ENCODE measurements around the gene IBTK.

Gene IBTK

DNA sequence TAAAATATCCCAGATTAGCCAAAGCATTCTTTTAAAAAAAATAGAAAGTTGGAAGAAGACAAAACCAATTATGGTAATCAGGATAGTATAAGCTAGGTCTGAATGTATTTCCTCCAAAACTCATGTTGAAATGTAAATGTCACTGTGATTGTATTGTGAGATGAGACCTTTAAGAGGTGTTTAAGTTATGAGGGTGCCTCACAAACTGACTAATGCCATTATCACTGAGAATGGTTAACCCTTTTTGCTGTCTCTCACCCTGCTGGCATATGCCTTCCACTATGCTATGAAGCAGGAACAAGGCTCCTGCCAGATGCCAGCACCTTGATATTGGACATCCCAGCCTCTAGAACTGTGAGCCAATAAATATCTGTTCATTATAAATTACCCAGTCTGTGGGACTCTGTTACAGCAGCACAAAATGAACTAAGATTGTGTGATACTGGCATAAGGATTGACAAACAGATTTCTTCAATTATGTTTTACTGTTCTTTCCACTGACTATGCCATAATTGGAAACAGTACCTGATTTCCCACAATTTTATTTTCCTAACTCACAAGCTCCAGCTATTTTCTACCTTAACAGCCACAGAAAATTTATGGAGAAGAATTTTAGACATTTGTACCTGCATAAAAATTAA, 63.8 kb downstream of the IBTK start:
- H3K4me1 ChIP-seq (ENCODE audit: low read depth, poor library complexity, severe bottlenecking): no peaks in the 10 kb centered on the region
- H3K9ac ChIP-seq: no peak overlapping the region
- H3K4me2 ChIP-seq: no peak overlapping the region
- no peaks in the 10 kb centered on the region for H4K20me1 ChIP-seq (ENCODE audit: insufficient read depth)
- no peak overlapping the region for H3K4me3 ChIP-seq (IDR thresholded peaks at IDR 0.05; ENCODE audit: insufficient read depth, low read depth, low read length)
- H3K79me2 ChIP-seq (ENCODE audit: insufficient read depth, low read depth): no peaks in the 10 kb centered on the region
- no peak overlapping the region for H2AFZ ChIP-seq (ENCODE audit: low read depth)
- H3K36me3 ChIP-seq (ENCODE audit: insufficient read depth): no peaks in the 10 kb centered on the region
- TF ChIP-seq, protein P1, sequence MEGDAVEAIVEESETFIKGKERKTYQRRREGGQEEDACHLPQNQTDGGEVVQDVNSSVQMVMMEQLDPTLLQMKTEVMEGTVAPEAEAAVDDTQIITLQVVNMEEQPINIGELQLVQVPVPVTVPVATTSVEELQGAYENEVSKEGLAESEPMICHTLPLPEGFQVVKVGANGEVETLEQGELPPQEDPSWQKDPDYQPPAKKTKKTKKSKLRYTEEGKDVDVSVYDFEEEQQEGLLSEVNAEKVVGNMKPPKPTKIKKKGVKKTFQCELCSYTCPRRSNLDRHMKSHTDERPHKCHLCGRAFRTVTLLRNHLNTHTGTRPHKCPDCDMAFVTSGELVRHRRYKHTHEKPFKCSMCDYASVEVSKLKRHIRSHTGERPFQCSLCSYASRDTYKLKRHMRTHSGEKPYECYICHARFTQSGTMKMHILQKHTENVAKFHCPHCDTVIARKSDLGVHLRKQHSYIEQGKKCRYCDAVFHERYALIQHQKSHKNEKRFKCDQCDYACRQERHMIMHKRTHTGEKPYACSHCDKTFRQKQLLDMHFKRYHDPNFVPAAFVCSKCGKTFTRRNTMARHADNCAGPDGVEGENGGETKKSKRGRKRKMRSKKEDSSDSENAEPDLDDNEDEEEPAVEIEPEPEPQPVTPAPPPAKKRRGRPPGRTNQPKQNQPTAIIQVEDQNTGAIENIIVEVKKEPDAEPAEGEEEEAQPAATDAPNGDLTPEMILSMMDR (conservative IDR thresholded peaks at IDR 0.05; ENCODE audit: low read depth, low read length): no peak
- H3K27me3 ChIP-seq (ENCODE audit: insufficient read depth, low read depth): no peaks in the 10 kb centered on the region
- H3K27ac ChIP-seq: no peak overlapping the region

DNA sequence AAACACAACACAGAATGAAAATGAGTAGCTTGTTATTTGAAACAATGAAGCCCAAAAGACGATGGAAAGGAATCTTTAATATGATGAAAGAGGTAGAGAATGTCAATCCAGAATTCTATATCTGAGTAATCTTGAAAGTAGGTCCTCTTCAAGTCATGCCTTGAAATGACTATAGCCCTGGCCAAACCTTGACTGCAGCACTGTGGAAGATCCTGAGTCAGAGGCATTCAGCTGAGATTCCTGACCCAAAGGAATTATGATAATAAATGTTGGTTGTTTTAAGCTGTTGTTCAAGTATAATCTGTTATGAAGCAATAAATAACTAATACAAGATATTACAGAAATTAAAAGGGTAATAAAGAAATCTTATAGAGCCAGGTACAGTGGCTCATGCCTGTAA, 64.8 kb downstream of the IBTK start:
- no peaks in the 10 kb centered on the region for H3K79me2 ChIP-seq (ENCODE audit: insufficient read depth, low read depth)
- TF ChIP-seq, protein P1 (conservative IDR thresholded peaks at IDR 0.05; ENCODE audit: low read depth, low read length): no peak
- no peaks in the 10 kb centered on the region for H3K4me1 ChIP-seq (ENCODE audit: low read depth, poor library complexity, severe bottlenecking)
- H3K27ac ChIP-seq: no peak overlapping the region
- no peaks in the 10 kb centered on the region for H4K20me1 ChIP-seq (ENCODE audit: insufficient read depth)
- H3K9ac ChIP-seq: no peak overlapping the region
- H3K4me3 ChIP-seq (IDR thresholded peaks at IDR 0.05; ENCODE audit: insufficient read depth, low read depth, low read length): no peak overlapping the region
- H2AFZ ChIP-seq (ENCODE audit: low read depth): no peak overlapping the region
- no peaks in the 10 kb centered on the region for H3K36me3 ChIP-seq (ENCODE audit: insufficient read depth)
- no peaks in the 10 kb centered on the region for H3K27me3 ChIP-seq (ENCODE audit: insufficient read depth, low read depth)
- H3K4me2 ChIP-seq: no peak overlapping the region

DNA sequence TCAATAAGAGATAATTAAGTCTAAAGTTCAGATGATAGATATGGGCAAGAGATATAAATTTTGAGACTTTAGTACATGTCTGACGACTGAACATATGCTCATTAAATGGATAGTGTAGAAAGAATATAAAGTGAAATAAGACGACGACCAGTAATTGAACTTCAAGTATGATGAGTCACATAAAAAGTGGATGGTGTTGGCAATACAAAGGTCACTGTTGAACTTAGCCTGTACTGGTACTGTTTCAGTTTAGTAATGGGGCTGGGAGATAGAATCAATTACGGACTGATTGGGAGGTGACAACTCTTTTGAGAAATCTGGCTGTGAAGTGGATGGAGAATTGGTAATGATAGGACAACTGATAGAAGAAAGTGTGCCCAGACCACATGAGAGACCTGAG, 68.1 kb downstream of the IBTK start:
- Histone ChIP-seq H3K36me3 (ENCODE audit: insufficient read depth) (no peaks in the 10 kb centered on the region), H4K20me1 (ENCODE audit: insufficient read depth) (no peaks in the 10 kb centered on the region), H3K27me3 (ENCODE audit: insufficient read depth, low read depth) (no peaks in the 10 kb centered on the region), H3K4me1 (ENCODE audit: low read depth, poor library complexity, severe bottlenecking) (no peaks in the 10 kb centered on the region), H3K27ac (no peak overlapping the region), H3K4me3 (IDR thresholded peaks at IDR 0.05; ENCODE audit: insufficient read depth, low read depth, low read length) (no peak overlapping the region), H3K79me2 (ENCODE audit: insufficient read depth, low read depth) (no peaks in the 10 kb centered on the region), H2AFZ (ENCODE audit: low read depth) (no peak overlapping the region), H3K9ac (no peak overlapping the region), H3K4me2 (no peak overlapping the region)
- TF ChIP-seq, protein P1 (conservative IDR thresholded peaks at IDR 0.05; ENCODE audit: low read depth, low read length): no peak

DNA sequence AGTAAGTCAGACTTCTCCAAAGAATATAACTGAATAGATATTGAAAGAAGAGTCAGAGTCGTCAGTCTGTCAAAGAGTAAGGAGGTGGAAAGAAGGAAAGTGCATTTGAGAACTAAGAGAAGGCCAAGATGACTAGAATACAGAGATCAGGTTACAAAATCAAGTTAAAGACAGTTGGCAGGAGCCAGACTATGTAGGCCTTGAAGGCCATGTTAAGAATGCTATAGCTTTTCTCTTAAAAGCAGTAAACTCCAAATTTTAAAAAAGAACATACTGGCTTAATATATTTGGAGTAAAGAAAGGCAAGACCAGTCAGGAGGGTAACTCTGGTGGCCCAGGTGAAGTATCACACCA, 68.8 kb downstream of the IBTK start:
- H3K79me2 ChIP-seq (ENCODE audit: insufficient read depth, low read depth): no peaks in the 10 kb centered on the region
- H3K27me3 ChIP-seq (ENCODE audit: insufficient read depth, low read depth): no peaks in the 10 kb centered on the region
- no peaks in the 10 kb centered on the region for H3K36me3 ChIP-seq (ENCODE audit: insufficient read depth)
- no peak overlapping the region for H3K9ac ChIP-seq
- H3K4me1 ChIP-seq (ENCODE audit: low read depth, poor library complexity, severe bottlenecking): no peaks in the 10 kb centered on the region
- no peaks in the 10 kb centered on the region for H4K20me1 ChIP-seq (ENCODE audit: insufficient read depth)
- no peak overlapping the region for H2AFZ ChIP-seq (ENCODE audit: low read depth)
- TF ChIP-seq, protein P1 (conservative IDR thresholded peaks at IDR 0.05; ENCODE audit: low read depth, low read length): no peak
- no peak overlapping the region for H3K4me3 ChIP-seq (IDR thresholded peaks at IDR 0.05; ENCODE audit: insufficient read depth, low read depth, low read length)
- H3K4me2 ChIP-seq: no peak overlapping the region
- no peak overlapping the region for H3K27ac ChIP-seq

Measured in KMS-11 (cell line).